ENCODE data around the gene WDR59.

DNA sequence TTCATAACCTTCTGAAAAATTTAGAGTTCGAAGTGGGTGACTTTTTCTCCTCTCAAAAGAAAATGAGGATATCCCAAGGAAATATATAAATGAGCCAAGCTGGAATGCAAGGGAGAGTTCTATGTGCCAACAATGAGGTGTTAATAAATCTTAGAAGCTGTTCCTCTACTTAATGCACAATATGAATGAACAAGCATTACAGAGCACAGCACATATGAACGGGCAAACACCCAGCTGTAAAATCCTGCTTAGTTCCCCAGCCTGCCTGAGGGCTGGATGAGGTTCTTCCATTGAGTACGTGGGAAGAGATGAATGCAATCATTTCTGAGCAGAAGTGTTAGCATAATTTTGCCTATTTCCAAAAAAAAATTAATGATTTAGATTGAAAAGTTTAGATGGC is 58.1 kb downstream of the WDR59 start:
- TF ChIP-seq CTCF (IDR thresholded peaks at IDR 0.05) (no peak), EP300 (IDR thresholded peaks at IDR 0.05; ENCODE audit: low read depth) (no peak)

Measured in transverse colon (tissue), 3 donors.